GM21526 (cell line): ENCODE results near the gene EHMT1.
"Not testable (repeated sequence)": the region's sequence is repeated elsewhere in the genome, so short reads cannot be mapped to it uniquely, and the experiment has no call there.

Source experiments
- ATAC-seq: cut with Tn5 transposase; IDR thresholded peaks from one replicate; pipeline ENCODE4 v1.9.1; 2021; ENCODE audit warnings: moderate library complexity; ENCODE audit not compliant: unreplicated experiment, low FRiP score

Gene EHMT1

GRCh38 chr9:137715321-137715720 is 96.5 kb downstream of the EHMT1 start:
- ATAC-seq = no peak

- ATAC-seq = not testable (repeated sequence)
Observed at GRCh38 chr9:137715866-137716693, 97.3 kb downstream of the EHMT1 start.

GRCh38 chr9:137716694-137717287 is 98.0 kb downstream of the EHMT1 start:
- ATAC-seq = no peak

- no peak for ATAC-seq
Observed at GRCh38 chr9:137717776-137718327, 99.0 kb downstream of the EHMT1 start.

- no peak for ATAC-seq
Observed at GRCh38 chr9:137719194-137719593, 100.4 kb downstream of the EHMT1 start.

- ATAC-seq = no peak
Observed at GRCh38 chr9:137720571-137721110, 101.8 kb downstream of the EHMT1 start.

- no peak for ATAC-seq
Observed at GRCh38 chr9:137721479-137721878, 102.7 kb downstream of the EHMT1 start.

GRCh38 chr9:137721899-137722298 is 103.1 kb downstream of the EHMT1 start:
- ATAC-seq = no peak

GRCh38 chr9:137722481-137722880 is 103.7 kb downstream of the EHMT1 start:
- ATAC-seq = no peak

GRCh38 chr9:137723356-137723755 is 104.6 kb downstream of the EHMT1 start:
- ATAC-seq = not testable (repeated sequence)

GRCh38 chr9:137723783-137724445 is 105.1 kb downstream of the EHMT1 start:
- no peak for ATAC-seq

- ATAC-seq = no peak
Observed at GRCh38 chr9:137724818-137725240, 106.0 kb downstream of the EHMT1 start.

- ATAC-seq = no peak
Observed at GRCh38 chr9:137725598-137725997, 106.8 kb downstream of the EHMT1 start.

GRCh38 chr9:137726336-137726735 is 107.5 kb downstream of the EHMT1 start:
- ATAC-seq = not testable (repeated sequence)

GRCh38 chr9:137726764-137727163 is 108.0 kb downstream of the EHMT1 start:
- no peak for ATAC-seq

GRCh38 chr9:137727716-137728115 is 108.9 kb downstream of the EHMT1 start:
- ATAC-seq = no peak

GRCh38 chr9:137728444-137729311 is 109.9 kb downstream of the EHMT1 start:
- ATAC-seq = no peak

- no peak for ATAC-seq
Observed at GRCh38 chr9:137731216-137731946, 112.6 kb downstream of the EHMT1 start.
